CD4-positive, alpha-beta T cell treated with Interferon gamma for 1 hour (primary cell): ENCODE data around the gene SIPA1L3.

ENCODE experiments used
- DNase-seq: peaks from one replicate; pipeline ENCODE4 v3.0.0-alpha.2; 2020

Gene SIPA1L3

DNA sequence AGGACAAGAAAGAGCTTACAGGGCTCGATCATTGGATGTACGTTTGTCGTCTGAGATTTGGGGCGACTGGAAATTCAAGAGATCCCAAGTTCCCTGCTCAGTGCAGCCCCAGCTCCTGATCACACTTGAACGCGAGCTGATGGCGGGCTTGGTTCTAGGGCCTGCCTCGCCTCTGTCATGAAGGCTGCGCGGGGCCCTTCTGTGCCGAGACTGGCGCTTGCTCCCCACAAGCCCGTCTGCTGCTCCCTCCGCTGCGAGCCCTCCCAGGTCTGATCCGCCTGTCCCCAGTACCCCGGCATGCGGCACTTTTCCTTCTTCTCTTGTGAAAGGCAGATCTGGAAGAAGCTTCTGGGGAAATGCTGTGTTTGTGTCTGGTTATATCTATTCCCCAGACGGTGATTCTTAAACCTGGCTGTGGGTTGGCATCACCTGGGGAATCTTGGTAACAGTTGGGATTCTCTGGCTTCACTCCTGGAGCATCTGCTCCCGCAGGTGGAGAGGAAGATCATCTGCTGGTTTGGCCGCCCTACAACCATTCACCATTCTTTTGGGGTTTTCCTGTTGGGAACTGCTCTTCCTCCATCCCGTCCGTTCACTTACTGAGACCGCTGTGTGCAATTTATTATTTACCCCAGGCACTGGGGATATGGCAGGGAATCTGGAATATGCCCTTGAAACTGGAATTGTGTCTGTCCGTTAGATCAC is 43.6 kb downstream of the SIPA1L3 start:
- no peak for DNase-seq

DNA sequence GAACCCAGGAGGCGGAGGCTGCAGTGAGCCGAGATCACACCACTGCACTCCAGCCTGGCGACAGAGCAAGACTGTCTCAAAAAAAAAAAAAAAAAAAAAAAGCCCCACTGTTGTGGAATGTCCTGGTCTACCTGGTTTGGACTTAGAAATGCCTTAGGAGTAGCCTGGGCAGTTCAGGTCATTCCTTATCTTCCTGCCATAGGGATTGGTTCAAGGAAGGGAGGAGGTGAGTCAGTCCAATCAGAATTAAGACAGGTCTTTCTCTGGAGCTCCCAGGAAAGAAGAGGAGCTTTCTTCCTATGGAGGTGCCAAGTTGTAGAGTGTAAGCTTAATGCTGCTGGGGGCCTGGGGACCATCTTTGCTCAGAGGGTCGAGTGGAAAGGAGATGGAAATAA is 44.8 kb downstream of the SIPA1L3 start:
- no peak for DNase-seq

DNA sequence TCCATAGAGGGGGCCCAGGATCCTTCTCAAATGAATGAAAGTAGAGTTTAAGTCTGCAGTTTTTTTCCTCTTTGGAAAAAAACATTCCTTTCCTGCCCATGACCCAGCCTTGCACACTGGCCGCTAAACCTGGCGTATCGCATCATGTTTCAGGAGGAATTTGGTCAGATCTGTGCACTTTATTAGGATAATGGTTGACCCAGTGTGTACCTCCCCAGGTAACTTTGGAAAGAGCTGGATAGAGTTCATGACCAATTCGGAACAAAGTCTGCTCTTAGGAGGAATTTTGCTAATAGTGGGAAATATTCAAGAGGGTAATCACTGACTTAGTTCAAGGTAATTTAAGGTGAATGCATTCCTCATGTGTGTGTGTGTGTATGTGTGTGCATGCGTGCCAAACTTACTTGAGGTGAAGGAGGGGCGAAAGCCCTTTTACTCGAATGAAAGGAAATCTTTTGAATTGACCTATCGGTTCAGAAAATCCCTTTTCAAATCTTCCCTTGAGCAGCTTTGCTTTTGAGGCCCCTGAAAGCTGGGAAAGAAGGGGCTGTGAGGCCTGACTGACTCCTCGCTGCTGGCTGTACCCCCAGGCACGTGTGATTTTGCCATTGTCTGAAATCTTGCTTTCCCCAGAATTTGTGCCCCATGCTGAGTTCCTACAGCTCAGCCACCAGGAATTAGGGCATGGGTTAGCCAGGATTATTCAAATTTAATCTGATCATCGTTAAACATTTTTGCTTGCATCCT is 46.3 kb downstream of the SIPA1L3 start:
- DNase-seq = no peak

DNA sequence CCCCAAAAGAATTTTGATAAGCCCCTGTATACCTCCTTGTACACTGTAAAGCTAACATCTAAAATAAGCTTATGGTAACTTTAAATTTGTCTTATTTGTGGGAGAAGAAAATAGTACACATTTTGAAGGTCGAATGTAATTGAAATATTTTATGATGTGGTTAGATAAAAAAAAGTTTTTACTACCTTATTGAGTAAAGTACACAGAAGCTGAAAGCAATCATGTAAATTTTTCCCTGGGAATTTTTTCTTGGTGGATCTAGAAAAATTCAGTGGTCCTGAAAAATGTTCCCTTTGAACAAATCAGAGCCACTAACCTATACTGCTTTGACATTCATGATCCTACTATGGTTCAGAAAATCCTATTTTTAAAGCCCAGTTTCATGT is 46.9 kb downstream of the SIPA1L3 start:
- no peak for DNase-seq

DNA sequence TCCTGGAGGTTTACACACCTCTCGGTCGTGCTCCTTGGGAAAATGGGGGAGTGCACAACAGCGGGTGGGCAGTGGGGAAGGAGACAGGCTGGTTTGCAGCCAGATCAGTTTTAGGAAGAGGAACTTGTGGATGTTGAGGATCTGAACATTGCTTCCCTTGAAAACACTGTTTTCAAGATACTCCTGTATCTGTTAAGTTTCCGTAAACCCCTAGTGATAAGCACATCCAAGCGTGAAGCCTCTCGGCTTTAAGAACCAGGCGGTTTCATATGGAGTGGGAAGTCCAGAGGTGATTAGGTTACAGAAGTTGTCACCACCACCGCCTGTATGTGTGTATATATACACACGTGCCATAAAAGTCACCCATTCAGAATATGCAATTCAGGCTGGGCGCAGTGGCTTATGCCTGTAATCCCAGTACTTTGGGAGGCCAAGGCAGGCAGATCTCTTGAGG is 47.4 kb downstream of the SIPA1L3 start:
- DNase-seq = no peak

DNA sequence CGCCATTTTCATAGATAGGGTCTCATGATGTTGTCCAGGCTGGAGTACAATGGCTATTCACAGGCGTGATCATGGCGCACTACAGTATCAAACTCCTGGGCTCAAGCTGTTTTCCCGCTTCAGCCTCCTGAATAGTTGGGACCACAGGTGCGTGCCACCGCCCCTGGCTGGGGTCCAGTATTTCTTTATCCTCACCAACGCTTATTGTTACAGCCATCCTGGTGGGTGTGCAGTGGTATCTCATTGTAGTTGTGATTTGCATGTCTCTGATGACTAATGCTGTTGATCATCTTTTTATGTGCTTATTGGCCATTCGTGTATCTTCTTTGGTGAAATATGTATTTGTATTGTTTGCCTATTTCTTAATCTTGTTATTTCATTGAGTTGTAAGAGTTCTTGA is 49.0 kb downstream of the SIPA1L3 start:
- DNase-seq = no peak

DNA sequence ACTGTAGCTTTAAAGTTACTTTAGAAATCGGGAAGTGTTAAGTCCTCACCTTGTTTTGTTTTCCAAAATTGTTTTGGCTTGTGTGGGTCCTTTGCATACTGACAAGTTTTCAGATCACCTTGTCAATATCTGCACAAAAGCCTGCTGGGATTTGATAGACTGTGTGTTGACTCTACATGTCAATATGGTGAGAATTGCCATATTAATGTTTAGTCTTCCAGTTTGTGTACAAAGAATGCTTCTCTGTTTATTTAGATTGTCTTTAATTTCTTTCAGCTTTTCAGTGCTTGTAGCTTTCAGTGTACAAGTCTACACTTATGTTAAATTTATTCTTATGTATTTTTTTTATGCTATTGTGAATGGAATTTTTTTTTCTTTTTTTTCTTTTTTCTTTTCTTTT is 50.2 kb downstream of the SIPA1L3 start:
- DNase-seq = no peak

DNA sequence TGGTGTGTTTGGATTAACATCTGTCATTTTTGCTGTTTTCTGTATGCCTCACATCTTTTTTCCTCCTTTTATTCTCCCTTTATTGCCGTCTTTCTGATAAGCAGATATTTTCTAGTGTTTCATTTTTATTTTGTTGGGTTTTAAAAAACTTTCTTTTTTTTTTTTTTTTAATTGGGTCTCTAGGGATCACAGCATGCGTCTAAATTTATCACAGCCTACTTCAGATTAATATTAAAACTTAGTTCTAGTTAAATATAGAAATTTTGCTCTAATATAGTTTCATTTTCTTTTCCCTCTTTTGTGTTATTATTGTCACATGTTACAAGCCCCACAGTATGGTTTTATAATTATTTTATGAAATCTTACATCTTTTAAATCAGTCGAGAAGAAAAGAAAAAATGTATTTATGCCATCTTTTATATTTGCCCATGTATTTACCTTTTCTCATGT is 52.7 kb downstream of the SIPA1L3 start:
- DNase-seq = no peak

DNA sequence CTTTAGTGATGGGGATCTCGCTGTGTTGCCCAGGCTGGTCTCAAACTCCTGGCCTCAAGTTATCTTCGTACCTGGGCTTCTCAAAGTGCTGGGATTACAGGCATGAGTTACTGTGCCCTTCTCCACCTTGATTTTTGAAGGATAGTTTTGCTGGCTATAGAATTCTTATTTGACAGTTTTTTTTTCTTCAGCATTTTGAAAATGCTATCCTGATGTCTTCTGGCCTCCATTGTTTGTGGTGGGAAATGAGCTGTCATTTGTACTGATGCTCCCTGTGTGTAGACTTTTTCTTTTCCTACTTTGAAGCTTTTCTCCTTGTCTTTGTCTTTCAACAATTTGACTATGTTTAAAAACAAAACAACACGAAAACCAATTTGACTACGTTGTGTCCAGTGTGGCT is 54.2 kb downstream of the SIPA1L3 start:
- no peak for DNase-seq

DNA sequence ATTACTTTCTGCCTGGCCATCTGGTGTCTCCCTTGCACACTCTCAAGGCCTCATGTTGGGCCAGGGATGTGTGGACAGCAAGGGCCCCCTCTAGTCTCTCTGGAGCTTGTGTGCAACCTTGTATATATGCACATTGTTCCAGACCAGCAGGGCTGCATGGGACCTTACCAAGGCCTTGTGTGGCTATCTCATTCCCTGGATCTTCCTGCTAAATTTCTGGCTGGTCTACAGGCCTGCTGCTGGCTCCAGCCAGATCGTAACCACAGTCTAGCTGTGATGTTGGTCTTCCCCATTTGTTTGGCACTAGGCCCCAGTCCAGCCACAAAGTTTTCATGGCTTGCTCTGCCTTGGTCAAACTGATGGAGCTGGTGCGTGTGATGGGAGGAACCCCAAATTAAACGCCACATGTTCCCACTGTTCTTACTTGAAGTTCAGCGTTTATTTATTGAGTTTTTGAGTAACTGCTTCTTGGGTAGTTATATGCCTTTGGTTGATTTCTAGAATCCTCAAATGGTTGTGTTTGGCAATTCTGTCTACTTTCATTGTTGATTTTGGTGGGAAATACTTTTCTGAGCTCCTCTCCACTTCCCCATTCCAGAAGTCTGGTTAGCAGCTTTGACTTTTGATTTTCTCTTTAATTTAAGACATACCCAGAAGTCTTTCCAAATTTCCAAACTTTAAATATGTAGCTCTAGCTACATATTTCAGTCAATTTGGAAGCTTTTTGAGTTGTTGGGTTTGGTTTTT is 56.4 kb downstream of the SIPA1L3 start:
- no peak for DNase-seq

DNA sequence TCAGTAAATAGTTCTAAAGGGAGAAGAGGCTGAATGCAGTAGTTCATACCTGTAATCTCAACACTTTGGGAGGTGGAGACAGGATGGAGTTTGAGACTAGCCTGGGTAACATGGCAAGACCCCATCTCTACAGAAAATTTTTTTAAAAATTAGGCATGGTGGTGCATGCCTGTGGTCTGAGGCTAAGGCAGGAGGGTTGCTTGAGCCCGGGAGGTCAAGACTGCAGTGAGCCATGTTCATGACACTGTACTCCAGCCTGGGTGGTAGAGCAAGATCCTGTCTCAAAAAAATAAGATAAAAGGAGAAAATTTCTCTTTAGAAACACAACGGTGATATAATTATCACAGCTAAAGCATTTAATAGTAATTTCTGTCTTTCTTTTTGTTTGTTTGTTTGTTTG is 57.1 kb downstream of the SIPA1L3 start:
- no peak for DNase-seq

DNA sequence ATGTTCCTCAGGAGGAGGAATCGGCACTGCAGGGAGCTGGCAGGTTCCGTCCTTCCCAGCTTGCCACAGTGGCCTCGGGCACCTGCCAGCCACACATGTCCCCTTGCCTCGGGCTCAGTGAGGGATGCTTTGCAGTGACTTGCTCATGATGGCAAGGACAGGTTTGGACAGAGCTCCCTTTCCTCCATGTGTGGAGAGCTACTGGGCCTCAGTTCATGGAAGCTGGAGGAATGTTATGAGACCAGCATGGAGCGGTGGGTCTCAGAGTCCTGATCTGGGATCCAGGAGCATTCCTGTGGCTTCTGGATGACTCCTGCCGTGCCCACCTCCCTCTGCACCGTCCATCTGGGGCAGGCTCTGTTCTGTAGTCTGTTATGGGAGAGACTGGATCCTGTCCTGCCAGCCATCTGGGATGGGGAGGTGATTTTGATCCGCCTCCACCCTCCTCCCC is 59.2 kb downstream of the SIPA1L3 start:
- no peak for DNase-seq

DNA sequence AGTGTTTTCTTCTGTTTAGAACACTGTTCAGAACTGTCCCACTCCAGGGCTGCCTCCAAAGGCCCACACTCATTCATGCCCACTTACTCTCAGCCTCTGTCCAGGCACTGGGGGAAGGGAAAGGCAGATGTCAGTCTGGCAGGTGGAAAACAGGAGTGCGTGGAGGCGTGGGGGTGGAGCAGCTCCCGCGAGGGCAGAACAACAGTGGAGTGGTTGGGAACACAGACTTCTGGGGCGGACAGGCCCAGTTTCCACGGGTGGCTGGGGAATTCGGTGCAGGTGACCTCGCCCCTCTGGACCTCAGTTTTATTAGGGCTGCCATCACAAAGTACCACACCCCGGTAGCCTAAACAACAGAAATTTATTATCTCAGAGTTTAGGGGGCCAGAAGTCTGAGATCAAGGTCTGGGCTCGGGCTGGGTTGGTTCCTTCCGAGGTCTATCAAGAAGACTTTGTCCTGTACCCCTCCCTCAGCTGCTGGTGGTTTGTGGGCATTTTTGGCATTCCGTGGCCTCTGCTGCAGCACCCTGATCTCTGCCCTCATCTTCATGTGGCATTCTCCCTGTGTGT is 59.7 kb downstream of the SIPA1L3 start:
- DNase-seq = no peak

DNA sequence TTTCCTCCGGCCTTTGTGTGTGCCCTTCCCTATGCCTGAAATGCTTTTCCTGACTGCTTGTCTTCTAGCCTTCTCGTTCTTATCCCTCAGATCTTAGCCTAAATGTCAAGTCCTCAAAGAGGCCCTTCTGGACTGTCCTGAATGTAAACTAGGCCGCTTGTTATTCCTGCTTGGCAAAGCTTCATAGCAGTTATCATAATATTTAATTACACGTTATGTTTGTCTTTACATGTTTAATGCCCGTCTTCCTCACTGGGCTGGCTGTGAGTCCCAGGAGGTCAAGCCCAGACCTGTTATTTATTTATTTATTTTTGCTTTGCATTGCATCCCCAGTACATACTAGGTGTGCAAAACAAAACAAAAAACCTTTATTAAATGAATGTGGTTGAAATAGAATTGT is 62.7 kb downstream of the SIPA1L3 start:
- DNase-seq = no peak

DNA sequence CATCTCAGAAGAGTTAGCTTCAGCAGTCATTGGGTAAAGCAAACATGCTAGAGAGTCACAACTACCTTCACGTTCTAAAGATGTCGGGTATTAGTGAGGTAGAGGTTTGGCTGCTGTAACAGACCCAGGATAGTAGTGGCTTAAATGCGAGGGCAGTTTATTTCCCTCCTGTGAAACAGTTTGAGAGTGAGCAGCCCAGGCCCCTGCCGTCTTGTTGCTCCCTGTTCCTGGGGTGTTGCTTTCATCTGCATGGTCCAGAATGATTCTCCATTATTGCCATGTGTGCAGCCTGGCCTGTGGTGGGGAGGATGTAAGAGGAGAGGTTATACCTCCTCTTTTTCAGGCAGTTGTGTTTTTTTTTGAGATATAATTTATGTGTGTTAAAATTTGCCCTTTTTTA is 63.7 kb downstream of the SIPA1L3 start:
- no peak for DNase-seq

DNA sequence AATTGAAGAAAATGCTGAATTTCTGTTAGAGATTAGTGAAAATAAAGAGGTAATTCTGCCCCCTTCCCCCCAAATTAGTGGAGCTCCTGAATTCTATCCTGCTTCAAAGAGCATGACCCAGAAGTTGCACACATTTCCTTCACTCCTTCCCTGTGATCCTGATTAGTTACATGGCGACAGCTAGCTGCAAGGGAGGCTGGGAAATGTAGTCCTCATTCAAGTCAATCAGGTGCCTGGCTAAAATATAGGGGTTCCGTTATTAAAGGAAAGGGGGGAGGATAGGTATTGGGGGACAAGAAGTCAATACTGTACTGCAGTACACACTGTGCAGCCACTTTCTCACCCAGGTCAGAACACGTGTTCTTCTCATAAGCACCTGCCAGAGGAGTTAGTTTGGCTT is 65.8 kb downstream of the SIPA1L3 start:
- no peak for DNase-seq

DNA sequence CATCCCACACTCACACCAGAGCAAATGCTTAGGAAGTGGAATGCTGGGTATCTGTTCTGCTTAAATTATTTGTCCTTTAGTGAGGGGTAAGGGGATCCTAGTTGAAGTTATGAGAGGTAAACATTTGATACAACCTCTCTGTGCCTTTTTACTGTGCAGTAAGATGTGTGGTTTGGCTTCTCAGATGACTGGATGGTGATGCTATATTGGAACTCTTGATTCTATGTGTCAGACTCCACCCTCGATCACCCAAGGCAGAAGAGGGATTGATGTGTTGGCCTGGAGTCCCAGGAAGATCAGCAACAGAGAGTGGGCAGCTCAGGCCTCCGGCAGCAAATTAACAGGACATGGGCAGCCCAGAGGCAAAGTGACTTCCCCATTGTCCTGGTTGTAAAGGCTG is 66.7 kb downstream of the SIPA1L3 start:
- no peak for DNase-seq

DNA sequence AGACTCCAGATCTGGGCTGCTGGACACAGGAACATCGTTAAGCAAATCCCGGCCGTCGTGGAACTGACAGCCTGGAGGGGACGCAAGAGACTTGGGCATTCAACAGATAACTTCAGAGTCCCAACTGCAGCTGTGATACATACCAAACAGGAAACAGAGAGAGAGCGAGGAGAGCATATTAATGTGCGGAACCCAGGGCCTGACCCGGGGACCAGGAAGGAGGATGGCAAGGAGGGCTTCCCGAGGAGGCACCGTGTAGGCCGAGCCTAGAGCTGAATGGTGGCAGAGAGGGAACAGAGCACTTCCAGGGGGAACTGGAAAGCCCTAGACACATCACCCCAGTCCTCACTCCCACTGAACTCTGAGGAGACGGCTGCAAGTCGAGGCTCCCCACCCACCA is 68.1 kb downstream of the SIPA1L3 start:
- no peak for DNase-seq

DNA sequence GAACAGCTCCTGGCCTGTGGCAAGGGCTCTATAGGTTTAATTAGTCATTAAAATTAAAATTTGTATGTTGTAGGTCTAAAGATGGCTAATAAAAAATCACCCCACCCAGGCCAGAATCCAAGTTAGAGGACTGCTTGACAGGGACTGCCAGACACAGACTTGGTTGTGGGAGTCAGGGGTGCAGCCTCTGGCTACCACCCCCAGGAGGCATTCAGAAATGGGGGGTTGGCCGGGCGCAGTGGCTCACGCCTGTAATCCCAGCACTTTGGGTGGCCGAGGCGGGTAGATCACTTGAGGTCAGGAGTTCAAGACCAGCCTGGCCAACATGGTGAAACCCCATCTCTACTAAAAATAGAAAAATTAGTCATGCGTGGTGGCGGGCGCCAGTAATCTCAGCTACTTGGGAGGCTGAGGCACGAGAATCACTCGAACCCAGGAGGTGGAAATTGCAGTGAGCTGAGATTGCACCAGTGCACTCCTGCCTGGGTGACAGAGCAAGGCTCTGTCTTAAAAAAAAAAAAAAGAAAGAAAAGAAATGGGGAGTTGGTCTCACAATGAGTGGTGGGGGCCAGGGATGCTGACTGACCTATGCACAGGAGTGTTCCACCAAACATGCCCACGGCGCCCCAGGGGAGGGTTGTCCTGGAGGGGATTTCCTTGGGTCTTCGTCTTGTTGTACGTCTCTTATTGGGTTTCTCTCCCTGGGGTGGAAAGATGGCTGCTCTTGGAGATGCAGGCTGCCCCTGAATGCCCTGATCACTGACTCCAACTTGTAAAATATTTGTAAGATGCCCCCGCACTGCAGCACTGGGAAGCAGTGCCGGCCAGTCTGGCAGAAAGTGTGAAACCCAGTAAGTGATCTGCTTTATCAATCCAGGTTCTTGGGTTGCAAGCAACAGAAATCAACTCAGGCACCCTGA is 68.8 kb downstream of the SIPA1L3 start:
- no peak for DNase-seq

DNA sequence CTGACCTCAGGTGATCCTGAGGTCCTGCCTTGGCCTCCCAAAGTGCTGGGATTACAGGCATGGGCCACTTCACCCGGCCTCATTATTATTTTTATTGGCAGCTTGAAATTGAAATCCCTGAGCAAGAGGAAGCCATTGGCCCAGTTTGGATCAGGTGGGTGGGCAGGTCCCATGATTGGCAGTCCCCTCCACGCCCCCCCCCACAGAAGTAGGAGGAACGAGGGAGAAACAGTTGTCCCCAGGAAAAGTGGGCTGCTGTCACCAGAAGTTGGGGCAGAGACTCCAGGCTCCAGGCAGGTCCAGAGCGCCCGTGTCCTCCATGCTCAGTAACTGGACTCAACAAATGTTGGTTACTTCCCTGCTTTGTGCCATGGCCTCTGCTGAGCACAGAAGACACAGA is 70.4 kb downstream of the SIPA1L3 start:
- no peak for DNase-seq

DNA sequence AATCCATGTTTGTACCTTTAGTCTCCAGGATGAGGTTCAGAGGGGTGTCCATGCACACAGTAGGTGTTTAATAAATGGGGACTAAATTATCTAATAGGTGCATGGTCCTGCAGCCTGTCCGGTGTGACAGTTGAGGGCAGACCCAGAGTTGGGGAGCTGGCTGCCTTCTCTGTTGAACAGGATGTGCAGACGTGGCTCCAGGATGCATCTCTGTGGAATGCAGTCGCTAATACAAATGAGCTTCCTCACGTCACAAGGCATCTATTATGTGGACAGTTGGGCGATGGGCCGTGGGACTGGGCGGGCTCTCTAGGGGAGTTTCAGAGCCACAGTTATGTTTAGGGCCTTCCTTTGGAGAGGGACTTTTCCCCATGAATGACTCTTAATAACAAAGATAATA is 71.0 kb downstream of the SIPA1L3 start:
- peak; percentile 13 for DNase-seq

DNA sequence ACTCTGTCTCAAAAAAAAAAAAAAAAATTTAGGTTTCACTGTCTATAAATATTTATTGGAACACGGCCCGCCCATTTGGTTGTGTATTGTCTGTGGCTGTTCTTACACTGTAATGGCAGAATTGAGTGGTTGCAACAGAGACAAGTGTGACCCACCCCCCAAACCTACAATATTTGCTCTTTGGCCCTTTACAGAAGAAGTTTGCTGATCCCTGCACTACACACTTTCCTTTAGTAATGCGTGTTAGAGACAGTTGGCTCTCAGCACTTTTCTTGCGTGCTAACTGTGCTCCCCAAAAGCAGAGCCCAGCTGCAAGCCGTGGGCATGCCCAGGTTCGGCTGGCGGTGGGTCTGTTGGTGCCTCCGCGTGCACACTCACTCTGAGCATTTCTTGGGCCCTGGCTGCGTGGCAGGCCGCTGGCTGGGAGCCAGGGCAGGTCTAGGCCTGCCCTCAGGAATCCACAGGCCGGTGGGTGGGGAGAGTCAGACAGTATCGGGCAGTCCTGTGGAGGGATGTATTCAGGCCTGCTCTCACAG is 72.6 kb downstream of the SIPA1L3 start:
- DNase-seq = no peak
